ENCODE results near the gene POLR1C. TPM values are rescaled to one million over a fixed set of nuclear protein-coding genes. Genes with fewer than 3 reads are reported as not detected.
"Not testable (repeated sequence)": the region's sequence is repeated elsewhere in the genome, so short reads cannot be mapped to it uniquely, and the experiment has no call there.

The POLR1C gene
- total and polyA plus RNA-seq, 4 donors, result 29.0 to 50.7 (median 40.5) TPM

GRCh38 chr6:43532201-43532600 is 15.3 kb downstream of the POLR1C start:
- no peak overlapping the region for H3K9ac ChIP-seq (ENCODE audit: insufficient read depth in 1 of 2, low read length in 2 of 2)
- no peaks in the 10 kb centered on the region for H3K27me3 ChIP-seq (ENCODE audit: control insufficient read depth in 3 of 3, insufficient read depth in 3 of 3, low read length in 2 of 3)
- 90 to 91% methylated on average over 1 of the region's 1 CpG for WGBS, 2 donors
- no peaks in the 10 kb centered on the region for H3K4me1 ChIP-seq (ENCODE audit: control insufficient read depth in 5 of 5, insufficient read depth in 5 of 5, low read length in 5 of 5)
- no peaks in the 10 kb centered on the region for H3K9me3 ChIP-seq (ENCODE audit: control insufficient read depth in 4 of 4, insufficient read depth in 3 of 4, low read length in 3 of 4)
- no peak for TF ChIP-seq CTCF (IDR thresholded peaks at IDR 0.05; ENCODE audit: control extremely low read depth, extremely low read depth)
- ATAC-seq (ENCODE audit: insufficient read depth, low FRiP score), result no peak
- no peak for DNase-seq
- H3K27ac ChIP-seq (ENCODE audit: low read depth in 1 of 2, low read length in 1 of 2), result no peak overlapping the region
- peaks cover 13 to 38% (median 30%) of the 10 kb centered on the region in 4 donors for H3K36me3 ChIP-seq (ENCODE audit: control insufficient read depth in 4 of 4, insufficient read depth in 4 of 4, low read length in 4 of 4)
- no peak overlapping the region for H3K4me3 ChIP-seq

GRCh38 chr6:43538986-43539385 is 22.1 kb downstream of the POLR1C start:
- H3K4me3 ChIP-seq; H3K27me3 ChIP-seq (ENCODE audit: control insufficient read depth in 3 of 3, insufficient read depth in 3 of 3, low read length in 2 of 3); H3K9me3 ChIP-seq (ENCODE audit: control insufficient read depth in 4 of 4, insufficient read depth in 3 of 4, low read length in 3 of 4); H3K4me1 ChIP-seq (ENCODE audit: control insufficient read depth in 5 of 5, insufficient read depth in 5 of 5, low read length in 5 of 5); DNase-seq; H3K27ac ChIP-seq (ENCODE audit: low read depth in 1 of 2, low read length in 1 of 2); ATAC-seq (ENCODE audit: insufficient read depth, low FRiP score); H3K9ac ChIP-seq (ENCODE audit: insufficient read depth in 1 of 2, low read length in 2 of 2): not testable (repeated sequence)
- WGBS, 2 donors, result 96 to 98% methylated on average over 14 to 15 of the region's 17 CpGs
- peaks cover 3 to 17% (median 9%) of the 10 kb centered on the region in 4 donors for H3K36me3 ChIP-seq (ENCODE audit: control insufficient read depth in 4 of 4, insufficient read depth in 4 of 4, low read length in 4 of 4)

GRCh38 chr6:43539409-43539808 is 22.5 kb downstream of the POLR1C start:
- not testable (repeated sequence) for H3K9ac ChIP-seq (ENCODE audit: insufficient read depth in 1 of 2, low read length in 2 of 2); DNase-seq; H3K4me1 ChIP-seq (ENCODE audit: control insufficient read depth in 5 of 5, insufficient read depth in 5 of 5, low read length in 5 of 5); H3K9me3 ChIP-seq (ENCODE audit: control insufficient read depth in 4 of 4, insufficient read depth in 3 of 4, low read length in 3 of 4); H3K4me3 ChIP-seq; H3K27ac ChIP-seq (ENCODE audit: low read depth in 1 of 2, low read length in 1 of 2); H3K27me3 ChIP-seq (ENCODE audit: control insufficient read depth in 3 of 3, insufficient read depth in 3 of 3, low read length in 2 of 3); ATAC-seq (ENCODE audit: insufficient read depth, low FRiP score)
- peaks cover 3 to 14% (median 9%) of the 10 kb centered on the region in 4 donors for H3K36me3 ChIP-seq (ENCODE audit: control insufficient read depth in 4 of 4, insufficient read depth in 4 of 4, low read length in 4 of 4)
- WGBS, 2 donors, result 97 to 98% methylated on average over 20 of the region's 20 CpGs

- no peak overlapping the region for H3K9ac ChIP-seq (ENCODE audit: insufficient read depth in 1 of 2, low read length in 2 of 2)
- H3K4me1 ChIP-seq (ENCODE audit: control insufficient read depth in 5 of 5, insufficient read depth in 5 of 5, low read length in 5 of 5), result no peaks in the 10 kb centered on the region
- H3K27ac ChIP-seq (ENCODE audit: low read depth in 1 of 2, low read length in 1 of 2), result no peak overlapping the region
- ATAC-seq (ENCODE audit: insufficient read depth, low FRiP score), result no peak
- 97 to 99% methylated on average over 5 of the region's 5 CpGs for whole genome bisulfite sequencing, 2 donors
- H3K27me3 ChIP-seq (ENCODE audit: control insufficient read depth in 3 of 3, insufficient read depth in 3 of 3, low read length in 2 of 3), result no peaks in the 10 kb centered on the region
- peaks cover 3 to 18% (median 11%) of the 10 kb centered on the region in 4 donors for H3K36me3 ChIP-seq (ENCODE audit: control insufficient read depth in 4 of 4, insufficient read depth in 4 of 4, low read length in 4 of 4)
- no peaks in the 10 kb centered on the region for H3K9me3 ChIP-seq (ENCODE audit: control insufficient read depth in 4 of 4, insufficient read depth in 3 of 4, low read length in 3 of 4)
- H3K4me3 ChIP-seq, result no peak overlapping the region
- no peak for DNase-seq
- TF ChIP-seq CTCF (IDR thresholded peaks at IDR 0.05; ENCODE audit: control extremely low read depth, extremely low read depth), result no peak
Measured at GRCh38 chr6:43540507-43540906, 23.6 kb downstream of the POLR1C start.
